ENCODE data around the gene CYP51A1. TPM values are rescaled to one million over a fixed set of nuclear protein-coding genes. Genes with fewer than 3 reads are reported as not detected.

Gene CYP51A1
- polyA plus RNA-seq, 2 of the 4 experiments (the other 2 are of a cell fraction), result 12.6 to 57.3 TPM

- FAIRE-seq, result no peak
- Histone ChIP-seq H3K27ac (no peak overlapping the region), H3K9me3 (no peaks in the 10 kb centered on the region), H3K4me2 (no peak overlapping the region), H3K4me1 (no peaks in the 10 kb centered on the region), H3K4me3 (no peak overlapping the region)
- DNase-seq (ENCODE audit: low read depth in 1 of 2, low spot score in 1 of 2), result no peak
- ATAC-seq, result no peak
- ChIA-PET POLR2A (no interaction called here), CTCF (no interaction called here)
- TF ChIP-seq KDM1A (IDR thresholded peaks at IDR 0.05; ENCODE audit: low read depth), result no peak
- TF ChIP-seq RFX5 (IDR thresholded peaks at IDR 0.05), result no peak
- TF ChIP-seq EP300 (IDR thresholded peaks at IDR 0.05), result no peak
- no peak for TF ChIP-seq HOXB5 (CRISPR knock-in tag; IDR thresholded peaks at IDR 0.05)
These were observed 12.6 kb downstream of the CYP51A1 start for GRCh38 chr7:92121681-92122080.

GRCh38 chr7:92119213-92119759, 15.0 kb downstream of the CYP51A1 start:
- H3K4me1 ChIP-seq, result no peaks in the 10 kb centered on the region

GRCh38 chr7:92116949-92117348, 17.3 kb downstream of the CYP51A1 start:
- H3K4me2 ChIP-seq, result no peak overlapping the region
- no peak overlapping the region for H3K4me3 ChIP-seq
- H3K9me3 ChIP-seq, result no peaks in the 10 kb centered on the region
- no peaks in the 10 kb centered on the region for H3K4me1 ChIP-seq
- no peak overlapping the region for H3K27ac ChIP-seq
- POLR2A ChIA-PET, result no interaction called here
- ATAC-seq (no peak), FAIRE-seq (no peak), DNase-seq (ENCODE audit: low read depth in 1 of 2, low spot score in 1 of 2) (no peak)
- WGBS (ENCODE audit: missing lambda C conversion rate), result 89% methylated on average over 3 of the region's 3 CpGs
- TF ChIP-seq POLR2A (IDR thresholded peaks at IDR 0.05; ENCODE audit: low read length), result no peak
- TF ChIP-seq ESRRA (IDR thresholded peaks at IDR 0.05; ENCODE audit: borderline replicate concordance, low read length), result no peak
- TF ChIP-seq JUNB (IDR thresholded peaks at IDR 0.05), result no peak
- CTCF ChIA-PET, result no interaction called here

More at GRCh38 chr7:92119213-92119759, 15.0 kb downstream of the CYP51A1 start:
- Histone ChIP-seq H3K9me3 (no peaks in the 10 kb centered on the region), H3K27ac (no peak overlapping the region), H3K4me2 (no peak overlapping the region), H3K4me3 (no peak overlapping the region)
- ChIA-PET CTCF (interaction anchor here (2.3 kb wide), 1 partner anchor 14 kb away, joined by 8 read pairs; no protein-coding TSS in a partner anchor), POLR2A (no interaction called here)
- no peak for ATAC-seq
- TF ChIP-seq FOSL2 (IDR thresholded peaks at IDR 0.05) (no peak), FOSL2 (CRISPR knock-in tag; IDR thresholded peaks at IDR 0.05) (no peak), POLR2A (IDR thresholded peaks at IDR 0.05; ENCODE audit: low read length) (no peak), NFE2L2 (conservative IDR thresholded peaks at IDR 0.05; ENCODE audit: low read length) (no peak), MAFK (IDR thresholded peaks at IDR 0.05; ENCODE audit: partially characterized antibody) (no peak), PHF8 (IDR thresholded peaks at IDR 0.05; ENCODE audit: borderline replicate concordance, low read depth) (no peak), ZFP36 (IDR thresholded peaks at IDR 0.05; ENCODE audit: borderline replicate concordance, partially characterized antibody) (no peak), ZNF302 (CRISPR knock-in tag; IDR thresholded peaks at IDR 0.05) (no peak), RCOR1 (IDR thresholded peaks at IDR 0.05; ENCODE audit: low read depth, low read length) (no peak), ESRRA (IDR thresholded peaks at IDR 0.05; ENCODE audit: borderline replicate concordance, low read length) (no peak), CTCF (IDR thresholded peaks at IDR 0.05) (no peak), RARB (CRISPR knock-in tag; IDR thresholded peaks at IDR 0.05) (no peak), ZC3H11A (IDR thresholded peaks at IDR 0.05) (no peak), EP300 (IDR thresholded peaks at IDR 0.05) (no peak), SREBF2 (IDR thresholded peaks at IDR 0.05) (no peak), CEBPB (IDR thresholded peaks at IDR 0.05) (no peak), USF2 (IDR thresholded peaks at IDR 0.05) (no peak), ATOH8 (CRISPR knock-in tag; IDR thresholded peaks at IDR 0.05; ENCODE audit: low read depth) (no peak), RFX5 (IDR thresholded peaks at IDR 0.05) (no peak)
- no peak for FAIRE-seq
- DNase-seq (ENCODE audit: low read depth in 1 of 2, low spot score in 1 of 2), result no peak
- WGBS (ENCODE audit: missing lambda C conversion rate), result 94% methylated on average over 1 of the region's 1 CpG
